HepG2 (cell line): ENCODE results near the gene PFAS. TPM values are rescaled to one million over a fixed set of nuclear protein-coding genes. Genes with fewer than 3 reads are reported as not detected.

Source experiments
- AKNA ChIP-seq: sonication (generic); formaldehyde crosslinking; IDR thresholded peaks from 2 replicates; pipeline ENCODE4 v1.4.0; 2020; ENCODE audit warnings: missing genetic modification reagents, borderline replicate concordance
- KMT2B ChIP-seq: IDR thresholded peaks from 2 replicates; pipeline ENCODE4 v1.6.1; 2016; ENCODE audit warnings: missing genetic modification reagents, missing compliant biosample characterization
- MIER3 ChIP-seq: IDR thresholded peaks from 2 replicates; pipeline ENCODE4 v1.6.1; 2016; ENCODE audit warnings: missing compliant biosample characterization, borderline replicate concordance
- PAXIP1 ChIP-seq: sonication (generic); formaldehyde crosslinking; conservative IDR thresholded peaks from 2 replicates; pipeline ENCODE4 v1.4.0; 2020; ENCODE audit warnings: mild to moderate bottlenecking, missing genetic modification reagents, moderate library complexity
- RNF2 ChIP-seq: fragments of 450-650 bp; conservative IDR thresholded peaks from 2 replicates; pipeline ENCODE4 v1.6.1; 2016; ENCODE audit warnings: low read depth
- SKIL ChIP-seq: sonication (generic); formaldehyde crosslinking; IDR thresholded peaks from 2 replicates; pipeline ENCODE4 v1.8.0; 2022; ENCODE audit warnings: missing genetic modification reagents, mild to moderate bottlenecking, moderate library complexity, borderline replicate concordance
- ZNF20 ChIP-seq: sonication (generic); formaldehyde crosslinking; IDR thresholded peaks from 2 replicates; pipeline ENCODE4 v1.4.0; 2020; ENCODE audit warnings: mild to moderate bottlenecking, moderate library complexity, missing genetic modification reagents
- polyA plus RNA-seq, 8 experiments: library from polyadenylated mRNA; depleted of rRNA in 3 of 8; stranded (reverse) in 7 of 8; unstranded in 1 of 8; fragments of >200 nt; fragmentation: Illumina TruSeq in 4 of 8; extraction: Trizol in 4 of 8; gene quantifications; 2 replicates each; pipeline versions ENCODE4 v1.2.1 to v1.2.3, GENCODE V29; 2011 to 2016; ENCODE audit warnings: low read depth in 4 of 8, missing spikeins in 1 of 8, mixed read lengths in 1 of 8; ENCODE audit not compliant: insufficient read depth in 1 of 8
- total RNA-seq, 5 experiments: library from RNA; depleted of rRNA; stranded (reverse); fragments of >200 nt; fragmentation: Illumina TruSeq; extraction: Trizol; gene quantifications; 2 replicates each; pipeline ENCODE4 v1.2.3, GENCODE V29; 2016; ENCODE audit warnings: low read depth in 1 of 5
- TF ChIP-seq, protein P1 (sequence below): IDR thresholded peaks from 2 replicates; pipeline ENCODE4 v1.6.1; 2018; ENCODE audit warnings: missing genetic modification reagents

PFAS gene
- total and polyA plus RNA-seq, 2 of the 13 experiments (the other 11 are each of a cell fraction or from before 2014, with no cell fraction given) = 49.4 to 58.2 TPM

GRCh38 chr17:8256291-8256690 is 7.2 kb downstream of the PFAS start (continued):
- TF ChIP-seq AKNA (CRISPR knock-in tag) (no peak), ZNF20 (no peak), RNF2 (no peak), KMT2B (CRISPR knock-in tag) (no peak), PAXIP1 (CRISPR knock-in tag) (no peak), MIER3 (CRISPR knock-in tag) (no peak), SKIL (CRISPR knock-in tag) (no peak)
- TF ChIP-seq, protein P1, sequence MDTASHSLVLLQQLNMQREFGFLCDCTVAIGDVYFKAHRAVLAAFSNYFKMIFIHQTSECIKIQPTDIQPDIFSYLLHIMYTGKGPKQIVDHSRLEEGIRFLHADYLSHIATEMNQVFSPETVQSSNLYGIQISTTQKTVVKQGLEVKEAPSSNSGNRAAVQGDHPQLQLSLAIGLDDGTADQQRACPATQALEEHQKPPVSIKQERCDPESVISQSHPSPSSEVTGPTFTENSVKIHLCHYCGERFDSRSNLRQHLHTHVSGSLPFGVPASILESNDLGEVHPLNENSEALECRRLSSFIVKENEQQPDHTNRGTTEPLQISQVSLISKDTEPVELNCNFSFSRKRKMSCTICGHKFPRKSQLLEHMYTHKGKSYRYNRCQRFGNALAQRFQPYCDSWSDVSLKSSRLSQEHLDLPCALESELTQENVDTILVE (CRISPR knock-in tag) = no peak
- TF ChIP-seq, all 625 proteins: peak for 0
